HEK293 (cell line): ENCODE measurements around the gene CGGBP1.

Experiments used
- CTCF ChIP-seq: fragments of 450-650 bp; formaldehyde crosslinking; IDR thresholded peaks from 2 replicates; pipeline ENCODE4 v1.5.1; 2016; ENCODE audit warnings: missing biosample characterization, missing genetic modification characterization
- GLIS2 ChIP-seq: fragments of 450-650 bp; formaldehyde crosslinking; IDR thresholded peaks from 2 replicates; pipeline ENCODE4 v1.5.1; 2016; ENCODE audit warnings: missing biosample characterization, missing genetic modification characterization
- PATZ1 ChIP-seq: fragments of 450-650 bp; formaldehyde crosslinking; IDR thresholded peaks from 2 replicates; pipeline ENCODE4 v1.5.1; 2016; ENCODE audit warnings: missing biosample characterization, missing genetic modification characterization
- TCF7L2 ChIP-seq: IDR thresholded peaks from 2 replicates; pipeline ENCODE4 v1.6.1; 2011; ENCODE audit warnings: low read depth, mild to moderate bottlenecking, inconsistent platforms, low read length, moderate library complexity, borderline replicate concordance
- ZBTB11 ChIP-seq: fragments of 450-650 bp; formaldehyde crosslinking; conservative IDR thresholded peaks from 2 replicates; pipeline ENCODE4 v1.5.1; 2016; ENCODE audit warnings: low read depth, missing biosample characterization, missing genetic modification characterization
- ZBTB21 ChIP-seq: fragments of 450-650 bp; formaldehyde crosslinking; IDR thresholded peaks from 2 replicates; pipeline ENCODE4 v1.5.1; 2017; ENCODE audit warnings: missing biosample characterization, missing genetic modification characterization
- ZBTB7A ChIP-seq: fragments of 450-650 bp; formaldehyde crosslinking; IDR thresholded peaks from 2 replicates; pipeline ENCODE4 v1.5.1; 2016; ENCODE audit warnings: low read depth, missing biosample characterization, missing genetic modification characterization
- ZNF274 ChIP-seq, 2 experiments: fragments of 200-500 bp in 1 of 2; fragments of 450-650 bp in 1 of 2; sonication (Bioruptor generic) in 1 of 2; formaldehyde crosslinking in 1 of 2; IDR thresholded peaks; 2 replicates each; pipeline versions ENCODE4 v1.5.1 to v1.6.1; 2014 to 2016; ENCODE audit warnings: borderline replicate concordance in 1 of 2, inconsistent platforms in 1 of 2, low read length in 1 of 2, missing biosample characterization in 1 of 2, missing genetic modification characterization in 1 of 2
- ZNF324 ChIP-seq: fragments of 450-650 bp; formaldehyde crosslinking; IDR thresholded peaks from 2 replicates; pipeline ENCODE4 v1.5.1; 2016; ENCODE audit warnings: missing biosample characterization, missing genetic modification characterization
- ZNF629 ChIP-seq: fragments of 450-650 bp; formaldehyde crosslinking; IDR thresholded peaks from 2 replicates; pipeline ENCODE4 v1.5.1; 2017; ENCODE audit warnings: missing biosample characterization, missing genetic modification characterization
- ZNF747 ChIP-seq: fragments of 450-650 bp; formaldehyde crosslinking; IDR thresholded peaks from 2 replicates; pipeline ENCODE4 v1.5.1; 2016; ENCODE audit warnings: missing biosample characterization, missing genetic modification characterization
- ZNF830 ChIP-seq: fragments of 450-650 bp; IDR thresholded peaks from 2 replicates; pipeline ENCODE4 v1.5.0; 2018; ENCODE audit warnings: missing biosample characterization, missing genetic modification characterization, low read depth, mild to moderate bottlenecking, moderate library complexity
- ZSCAN30 ChIP-seq: fragments of 450-650 bp; IDR thresholded peaks from 2 replicates; pipeline ENCODE4 v1.5.1; 2018; ENCODE audit warnings: missing biosample characterization, mild to moderate bottlenecking, missing genetic modification characterization, moderate library complexity

DNA sequence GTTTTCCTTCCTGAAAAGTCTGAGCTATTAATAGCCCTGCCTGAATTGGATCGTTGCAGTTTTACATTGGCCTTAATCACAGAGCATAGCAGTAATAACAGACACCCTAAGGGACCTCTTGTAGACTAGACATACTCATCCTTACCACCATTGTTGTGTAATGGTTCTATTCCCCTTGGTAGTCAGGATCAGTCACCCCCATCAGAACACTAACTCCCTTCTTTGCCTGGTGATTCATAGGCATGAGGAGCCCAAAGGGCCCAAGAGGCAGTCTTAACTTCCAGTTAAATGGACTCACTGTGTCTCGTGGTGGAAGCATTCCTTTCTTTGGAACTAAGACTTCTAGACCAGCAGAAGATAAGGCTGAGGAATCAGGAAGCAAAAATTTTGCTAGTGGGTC lies 20.2 kb downstream of the CGGBP1 start:
- no peak for TF ChIP-seq ZNF324 (tag by site-specific recombination)
- no peak for TF ChIP-seq ZNF747 (tag by site-specific recombination)
- TF ChIP-seq ZBTB21 (tag by site-specific recombination): no peak
- no peak for TF ChIP-seq ZBTB11 (tag by site-specific recombination)
- TF ChIP-seq CTCF (tag by site-specific recombination): no peak
- TF ChIP-seq ZNF830 (tag by site-specific recombination): no peak
- no peak for TF ChIP-seq ZBTB7A (tag by site-specific recombination)
- no peak for TF ChIP-seq TCF7L2
- TF ChIP-seq PATZ1: no peak
- TF ChIP-seq GLIS2 (tag by site-specific recombination): no peak
- no peak for TF ChIP-seq ZNF629 (tag by site-specific recombination)
- TF ChIP-seq ZSCAN30: no peak
- no peak for TF ChIP-seq ZNF274 (IDR thresholded peaks at IDR 0.05; ENCODE audit: low read length)
- TF ChIP-seq ZNF274 (tag by site-specific recombination; IDR thresholded peaks at IDR 0.05; ENCODE audit: borderline replicate concordance): no peak
